Right atrium auricular region (tissue), 2 donors: Measurements from ENCODE around the gene CSRP1. TPM values are rescaled to one million over a fixed set of nuclear protein-coding genes. Genes with fewer than 3 reads are reported as not detected.
A peak's percentile ranks its signal among the peaks of the same experiment; 100 is the strongest.

Experiments used
- DNase-seq: peaks from one replicate; pipeline ENCODE4 v3.0.0-alpha.2; 2019; ENCODE audit warnings: low spot score
- H3K27ac ChIP-seq, 2 donors: fragments of 200-600 bp; sonication (generic); 1 replicate in 1 of 2; 2 replicates in 1 of 2; pipeline ENCODE4 v1.5.1; 2016 to 2019
- H3K27me3 ChIP-seq, 2 donors: fragments of 200-600 bp; sonication (generic); one replicate each; pipeline versions ENCODE4 v1.5.1 to v1.6.0; 2017 to 2019
- H3K36me3 ChIP-seq: fragments of 200-600 bp; sonication (generic); one replicate; pipeline ENCODE4 v1.5.1; 2016
- H3K4me1 ChIP-seq, 2 donors: fragments of 200-600 bp; sonication (generic); one replicate each; pipeline versions ENCODE4 v1.5.1 to v1.6.0; 2017 to 2019
- H3K4me3 ChIP-seq, 2 donors: fragments of 200-600 bp; sonication (generic); 1 replicate in 1 of 2; 2 replicates in 1 of 2; pipeline ENCODE4 v1.5.1; 2017 to 2019; ENCODE audit warnings: mild to moderate bottlenecking in 1 of 2, moderate library complexity in 1 of 2
- H3K9me3 ChIP-seq, 2 donors: fragments of 200-600 bp; sonication (generic); one replicate each; pipeline ENCODE4 v1.5.1; 2019
- CTCF ChIP-seq, 2 donors: fragments of 200-600 bp; sonication (generic); IDR thresholded peaks; one replicate each; pipeline ENCODE4 v1.5.1; 2019; ENCODE audit warnings: antibody characterized with exemption in 2 of 2
- total RNA-seq, 2 donors: library from RNA; depleted of rRNA; stranded (reverse); fragments of >200 nt; gene quantifications; one replicate each; pipeline ENCODE4 v1.1.0, GENCODE V29; 2016

The CSRP1 gene
- total RNA-seq, 2 donors from 2014 or later = 138 to 719 TPM

- no peak overlapping the region for H3K27ac ChIP-seq
- no peaks in the 10 kb centered on the region for H3K36me3 ChIP-seq
- H3K4me3 ChIP-seq = no peak overlapping the region
- DNase-seq = no peak
- TF ChIP-seq CTCF (IDR thresholded peaks at IDR 0.05) = no peak
- H3K27me3 ChIP-seq = no peaks in the 10 kb centered on the region
- H3K4me1 ChIP-seq = peaks cover 0 to 19% of the 10 kb centered on the region in 2 donors
- no peaks in the 10 kb centered on the region for H3K9me3 ChIP-seq
Measured at GRCh38 chr1:201516511-201517127, 9.7 kb upstream of the CSRP1 start.

- no peak overlapping the region for H3K4me3 ChIP-seq
- no peaks in the 10 kb centered on the region for H3K27me3 ChIP-seq
- DNase-seq = no peak
- no peak overlapping the region for H3K27ac ChIP-seq
- peaks cover 0 to 23% of the 10 kb centered on the region in 2 donors for H3K4me1 ChIP-seq
- no peak for TF ChIP-seq CTCF (IDR thresholded peaks at IDR 0.05)
- no peaks in the 10 kb centered on the region for H3K9me3 ChIP-seq
- no peaks in the 10 kb centered on the region for H3K36me3 ChIP-seq
Measured at GRCh38 chr1:201515895-201516294, 9.0 kb upstream of the CSRP1 start.

- Histone ChIP-seq H3K27me3 (no peaks in the 10 kb centered on the region), H3K27ac (no peak overlapping the region), H3K4me1 (peaks cover 0 to 23% of the 10 kb centered on the region in 2 donors), H3K4me3 (no peak overlapping the region), H3K36me3 (no peaks in the 10 kb centered on the region), H3K9me3 (no peaks in the 10 kb centered on the region)
- no peak for TF ChIP-seq CTCF (IDR thresholded peaks at IDR 0.05)
- DNase-seq = no peak
Measured at GRCh38 chr1:201515062-201515750, 8.3 kb upstream of the CSRP1 start.

- Histone ChIP-seq H3K27me3 (no peaks in the 10 kb centered on the region), H3K4me1 (peaks cover 0 to 23% of the 10 kb centered on the region in 2 donors), H3K27ac (no peak overlapping the region), H3K36me3 (no peaks in the 10 kb centered on the region), H3K9me3 (no peaks in the 10 kb centered on the region), H3K4me3 (no peak overlapping the region)
- TF ChIP-seq CTCF (IDR thresholded peaks at IDR 0.05) = no peak
- no peak for DNase-seq
Measured at GRCh38 chr1:201514466-201514865, 7.5 kb upstream of the CSRP1 start.

- no peaks in the 10 kb centered on the region for H3K36me3 ChIP-seq
- no peak for DNase-seq
- no peaks in the 10 kb centered on the region for H3K9me3 ChIP-seq
- peaks cover 0 to 23% of the 10 kb centered on the region in 2 donors for H3K4me1 ChIP-seq
- H3K27ac ChIP-seq = peak overlapping the region in 1 of 2 donors; percentile 67
- TF ChIP-seq CTCF (IDR thresholded peaks at IDR 0.05) = no peak
- H3K27me3 ChIP-seq = no peaks in the 10 kb centered on the region
- no peak overlapping the region for H3K4me3 ChIP-seq
Measured at GRCh38 chr1:201513498-201514243, 6.7 kb upstream of the CSRP1 start.
